ENCODE results near the gene APOL4.

GRCh38 chr22:36165141-36165540 is 36.5 kb downstream of the APOL4 start:
- TF ChIP-seq CTCF (IDR thresholded peaks at IDR 0.05), result no peak
- TF ChIP-seq E2F4 (CRISPR knock-in tag; IDR thresholded peaks at IDR 0.05; ENCODE audit: borderline replicate concordance, low read depth), result no peak
- TF ChIP-seq MLX (CRISPR knock-in tag; IDR thresholded peaks at IDR 0.05), result no peak
- no peak for TF ChIP-seq CREB1 (CRISPR knock-in tag; IDR thresholded peaks at IDR 0.05)
- no peak for TF ChIP-seq CBFB (CRISPR knock-in tag; IDR thresholded peaks at IDR 0.05; ENCODE audit: low read depth)
- TF ChIP-seq FOXK1 (CRISPR knock-in tag; IDR thresholded peaks at IDR 0.05), result no peak

Data from WTC11 (cell line).